LNCaP clone FGC (cell line): ENCODE results near the gene UBE2L5.
"Not testable (repeated sequence)": the region's sequence is repeated elsewhere in the genome, so short reads cannot be mapped to it uniquely, and the experiment has no call there.

Source experiments
- DNase-seq: peaks from one replicate; pipeline ENCODE4 v3.0.0-alpha.2; 2011; ENCODE audit warnings: low read depth
- H3K4me3 ChIP-seq: 2 replicates; pipeline ENCODE4 v1.5.1; 2011; ENCODE audit warnings: mild to moderate bottlenecking, low read depth, low read length, control low read depth
- TF ChIP-seq, protein P1 (sequence below): IDR thresholded peaks from 2 replicates; pipeline ENCODE4 v1.5.1; 2012; ENCODE audit warnings: mild to moderate bottlenecking; ENCODE audit not compliant: control insufficient read depth, insufficient read depth; ENCODE audit errors: extremely low read depth

The UBE2L5 gene

DNA sequence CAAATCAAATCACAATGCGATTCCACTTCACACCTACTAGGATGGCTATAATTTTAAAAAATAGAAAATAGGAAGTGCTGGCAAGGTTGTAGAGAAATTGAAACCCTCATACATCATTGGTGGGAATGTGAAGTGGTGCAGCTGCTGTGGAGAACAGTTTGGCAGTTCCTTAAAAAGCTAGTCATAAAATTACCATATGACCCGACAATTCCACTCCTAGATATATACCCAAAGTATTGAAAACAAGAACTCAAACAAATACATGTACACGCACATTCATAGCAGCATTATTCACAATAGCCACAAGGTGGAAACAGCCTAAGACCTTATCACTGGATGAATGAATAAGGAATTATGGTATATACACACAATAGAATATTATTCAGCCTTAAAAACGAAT is 31.4 kb downstream of the UBE2L5 start:
- no peak overlapping the region for H3K4me3 ChIP-seq
- DNase-seq = no peak
- TF ChIP-seq, protein P1, sequence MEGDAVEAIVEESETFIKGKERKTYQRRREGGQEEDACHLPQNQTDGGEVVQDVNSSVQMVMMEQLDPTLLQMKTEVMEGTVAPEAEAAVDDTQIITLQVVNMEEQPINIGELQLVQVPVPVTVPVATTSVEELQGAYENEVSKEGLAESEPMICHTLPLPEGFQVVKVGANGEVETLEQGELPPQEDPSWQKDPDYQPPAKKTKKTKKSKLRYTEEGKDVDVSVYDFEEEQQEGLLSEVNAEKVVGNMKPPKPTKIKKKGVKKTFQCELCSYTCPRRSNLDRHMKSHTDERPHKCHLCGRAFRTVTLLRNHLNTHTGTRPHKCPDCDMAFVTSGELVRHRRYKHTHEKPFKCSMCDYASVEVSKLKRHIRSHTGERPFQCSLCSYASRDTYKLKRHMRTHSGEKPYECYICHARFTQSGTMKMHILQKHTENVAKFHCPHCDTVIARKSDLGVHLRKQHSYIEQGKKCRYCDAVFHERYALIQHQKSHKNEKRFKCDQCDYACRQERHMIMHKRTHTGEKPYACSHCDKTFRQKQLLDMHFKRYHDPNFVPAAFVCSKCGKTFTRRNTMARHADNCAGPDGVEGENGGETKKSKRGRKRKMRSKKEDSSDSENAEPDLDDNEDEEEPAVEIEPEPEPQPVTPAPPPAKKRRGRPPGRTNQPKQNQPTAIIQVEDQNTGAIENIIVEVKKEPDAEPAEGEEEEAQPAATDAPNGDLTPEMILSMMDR = no peak; the same call in 1 of the 2 replicates

DNA sequence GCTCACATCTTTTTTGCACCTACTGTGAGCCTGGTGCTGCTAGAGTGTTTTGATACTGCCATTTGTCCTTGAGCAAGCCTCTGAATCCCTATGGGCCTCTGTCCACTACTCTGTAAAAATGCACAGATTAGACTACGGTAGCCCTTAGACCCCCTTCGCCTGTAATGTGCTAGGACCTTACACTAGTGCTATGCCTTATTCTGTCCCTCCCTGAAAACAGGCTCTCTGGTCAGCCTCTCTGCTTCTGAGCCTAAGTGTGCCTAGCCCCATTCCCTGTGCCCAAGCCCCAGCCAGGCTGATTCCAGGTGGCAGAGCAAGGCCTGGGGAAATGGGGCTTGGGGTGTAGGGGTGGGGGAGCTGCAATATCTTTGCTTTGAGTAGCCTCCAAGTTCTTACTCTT is 32.7 kb downstream of the UBE2L5 start:
- no peak for DNase-seq
- TF ChIP-seq, protein P1 = no peak

DNA sequence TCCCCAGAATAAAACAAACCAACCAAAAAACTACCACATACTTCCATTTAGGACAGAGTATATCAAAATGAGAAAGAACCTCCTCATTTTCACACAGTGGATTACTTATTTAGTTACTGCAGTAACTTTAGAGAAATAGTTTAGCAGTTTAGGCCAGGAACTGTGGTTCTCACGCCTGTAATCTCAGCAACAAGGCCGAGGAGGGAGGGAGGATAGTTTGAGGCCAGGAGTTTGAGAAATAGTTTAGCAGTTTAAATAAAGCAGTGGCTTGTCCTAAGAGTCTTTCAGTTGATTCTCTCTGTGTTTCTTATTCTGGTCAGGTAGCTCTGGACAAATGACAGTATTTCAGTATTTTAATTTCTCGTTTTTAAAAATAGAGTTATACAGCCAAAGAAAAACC is 34.0 kb downstream of the UBE2L5 start:
- no peak for DNase-seq
- no peak overlapping the region for H3K4me3 ChIP-seq
- TF ChIP-seq, protein P1 = no peak

More for the DNA sequence above, 32.7 kb downstream of the UBE2L5 start:
- H3K4me3 ChIP-seq = no peak overlapping the region

DNA sequence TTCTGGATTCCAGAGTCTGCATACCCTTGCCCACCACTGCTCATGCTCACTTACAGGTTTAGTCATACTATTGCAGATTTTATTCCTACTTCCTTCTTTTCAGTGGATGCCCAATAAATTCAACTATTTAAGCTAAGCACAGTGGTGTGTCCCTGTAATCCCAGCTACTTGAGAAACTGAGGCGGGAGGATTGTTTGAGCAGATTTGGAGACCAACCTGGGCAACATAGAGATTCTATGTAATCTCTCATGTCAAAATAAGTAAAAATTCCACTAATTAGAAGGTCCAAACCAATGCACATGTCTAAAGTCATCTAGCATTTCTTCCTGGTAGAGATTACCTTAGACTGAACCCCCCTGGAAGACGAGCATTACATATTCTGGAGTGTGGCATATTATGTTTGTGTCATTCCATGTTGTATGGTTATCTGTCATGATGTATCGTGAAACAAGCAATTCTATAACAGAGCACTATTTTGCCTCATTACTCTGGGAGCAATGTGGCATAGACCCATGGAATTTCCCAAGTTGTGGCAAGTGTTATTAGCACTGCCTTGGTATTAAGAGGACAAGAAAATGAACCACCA is 35.1 kb downstream of the UBE2L5 start:
- TF ChIP-seq, protein P1 = no peak
- no peak for DNase-seq
- H3K4me3 ChIP-seq = no peak overlapping the region

DNA sequence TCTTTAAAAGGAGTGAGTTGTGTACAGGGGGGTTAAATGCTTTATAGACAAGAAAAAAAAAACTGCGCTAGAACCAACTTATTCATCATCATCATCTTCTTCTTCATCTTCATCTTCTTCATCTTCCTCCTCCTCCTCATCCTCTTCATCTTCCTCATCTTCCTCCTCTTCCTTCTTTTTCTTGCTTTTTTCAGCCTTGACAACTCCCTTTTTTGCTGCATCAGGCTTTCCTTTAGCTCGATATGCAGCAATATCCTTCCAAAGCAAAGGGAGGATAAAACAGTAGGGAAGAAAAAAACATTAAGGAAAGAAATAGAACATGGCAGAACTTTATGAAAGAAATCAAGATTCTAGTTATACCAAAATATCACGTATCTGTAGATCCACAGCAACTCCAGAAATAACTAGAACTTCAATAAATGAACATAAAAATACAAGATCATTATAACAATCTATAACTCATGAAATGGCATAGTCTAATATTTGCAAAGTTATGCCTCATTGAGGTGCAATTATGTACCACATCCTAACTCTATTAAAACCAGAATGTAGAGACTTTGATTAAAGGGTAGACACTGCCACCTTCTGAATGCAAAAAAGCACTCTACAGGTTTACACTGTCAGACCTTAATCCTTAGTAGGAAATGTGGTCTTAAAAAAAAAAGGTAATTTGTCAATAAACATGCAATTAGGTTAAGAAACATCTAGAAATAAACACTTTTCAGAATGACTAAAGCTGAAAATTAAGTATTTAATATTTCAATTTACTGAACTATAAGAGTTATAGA is 39.2 kb downstream of the UBE2L5 start:
- DNase-seq, H3K4me3 ChIP-seq: not testable (repeated sequence)
- TF ChIP-seq, protein P1 = peak; percentile 42

DNA sequence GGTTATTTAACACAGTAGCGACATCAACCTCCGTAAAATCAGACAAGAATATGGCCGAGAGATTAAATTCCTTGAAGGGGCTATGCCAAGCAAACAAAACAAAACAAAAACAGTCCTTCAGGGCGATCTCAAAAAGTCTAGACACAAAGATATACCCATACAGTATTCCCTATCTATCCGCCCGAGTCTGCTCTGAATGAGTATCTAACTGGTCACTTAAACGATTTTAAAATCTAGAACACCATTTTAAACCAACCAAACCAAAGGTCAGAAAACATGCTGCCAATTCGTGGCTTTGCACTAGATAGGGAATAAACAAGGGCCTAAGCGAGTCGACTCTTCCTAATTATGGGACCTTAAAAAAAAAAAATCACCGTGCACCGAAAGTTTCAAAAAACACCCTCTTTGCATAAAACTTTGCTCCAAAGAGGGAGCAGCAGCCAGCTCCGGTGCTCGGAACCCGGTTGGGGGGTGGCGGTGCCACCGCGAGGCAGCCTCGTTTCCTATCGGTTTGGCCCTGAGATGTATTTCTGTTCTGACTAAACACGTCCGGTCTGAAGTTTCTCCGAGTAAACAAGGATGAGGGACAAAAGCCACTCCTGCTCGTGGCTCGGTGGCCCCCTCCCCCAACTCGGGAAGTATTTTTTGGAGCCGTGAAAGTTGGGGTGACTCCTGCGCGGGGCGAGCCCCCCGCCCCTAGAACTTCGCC is 41.6 kb downstream of the UBE2L5 start:
- H3K4me3 ChIP-seq = peak overlapping the region; percentile 68
- TF ChIP-seq, protein P1 = no peak
- peak; percentile 26 for DNase-seq
